Tibial nerve (tissue), 4 donors: ENCODE measurements around the gene ETV7. TPM values are rescaled to one million over a fixed set of nuclear protein-coding genes. Genes with fewer than 3 reads are reported as not detected.
"Not testable (repeated sequence)": the region's sequence is repeated elsewhere in the genome, so short reads cannot be mapped to it uniquely, and the experiment has no call there.

Experiments
- DNase-seq, 2 donors: peaks; one replicate each; pipeline ENCODE4 v3.0.0-alpha.2; 2019; ENCODE audit warnings: low spot score in 2 of 2
- H3K27ac ChIP-seq, 4 donors: fragments of 200-600 bp; sonication (generic) in 3 of 4; one replicate each; pipeline ENCODE4 v1.5.1; 2017 to 2019; ENCODE audit warnings: mild to moderate bottlenecking in 1 of 4
- H3K27me3 ChIP-seq, 2 donors: fragments of 200-600 bp; sonication (generic) in 1 of 2; one replicate each; pipeline versions ENCODE4 v1.5.1 to v1.6.0; 2017 to 2019
- H3K36me3 ChIP-seq, 3 donors: fragments of 200-600 bp; sonication (generic); one replicate each; pipeline ENCODE4 v1.5.1; 2018 to 2019
- H3K4me1 ChIP-seq, 4 donors: fragments of 200-600 bp; sonication (generic) in 3 of 4; one replicate each; pipeline ENCODE4 v1.5.1; 2017 to 2019
- H3K4me3 ChIP-seq, 4 donors: fragments of 200-600 bp; sonication (generic) in 3 of 4; one replicate each; pipeline ENCODE4 v1.5.1; 2017 to 2019; ENCODE audit warnings: mild to moderate bottlenecking in 1 of 4, moderate library complexity in 1 of 4
- H3K9me3 ChIP-seq, 4 donors: fragments of 200-600 bp; sonication (generic) in 3 of 4; one replicate each; pipeline ENCODE4 v1.5.1; 2017 to 2019
- EP300 ChIP-seq, 2 donors: sonication (generic); formaldehyde crosslinking; IDR thresholded peaks; one replicate each; pipeline ENCODE4 v1.6.1; 2017; ENCODE audit warnings: antibody characterized with exemption in 2 of 2, mild to moderate bottlenecking in 1 of 2
- POLR2A ChIP-seq, 2 donors: fragments of 450-650 bp; IDR thresholded peaks; one replicate each; pipeline ENCODE4 v1.6.1; 2017; ENCODE audit warnings: antibody characterized with exemption in 2 of 2, mild to moderate bottlenecking in 2 of 2, moderate library complexity in 2 of 2
- WGBS, 2 donors: methylation state at CpG; one replicate each; pipeline ENCODE4 v1.1.5; 2018; 5-methylcytosine and 5-hydroxymethylcytosine counted together
- total RNA-seq, 4 donors: library from RNA; depleted of rRNA; stranded (reverse); fragments of >200 nt; gene quantifications; one replicate each; pipeline ENCODE4 v1.1.0, GENCODE V29; 2016
- TF ChIP-seq, protein P1 (sequence below), 5 experiments: fragments of 200-600 bp in 3 of 5; fragments of 450-650 bp in 2 of 5; sonication (generic) in 3 of 5; IDR thresholded peaks; one replicate each; pipeline ENCODE4 v1.5.1; 2016 to 2019; ENCODE audit warnings: antibody characterized with exemption in 5 of 5, mild to moderate bottlenecking in 3 of 5, moderate library complexity in 2 of 5

ETV7 gene
- total RNA-seq, 4 donors from 2014 or later: 0.60 to 9.2 (median 2.9) TPM

DNA sequence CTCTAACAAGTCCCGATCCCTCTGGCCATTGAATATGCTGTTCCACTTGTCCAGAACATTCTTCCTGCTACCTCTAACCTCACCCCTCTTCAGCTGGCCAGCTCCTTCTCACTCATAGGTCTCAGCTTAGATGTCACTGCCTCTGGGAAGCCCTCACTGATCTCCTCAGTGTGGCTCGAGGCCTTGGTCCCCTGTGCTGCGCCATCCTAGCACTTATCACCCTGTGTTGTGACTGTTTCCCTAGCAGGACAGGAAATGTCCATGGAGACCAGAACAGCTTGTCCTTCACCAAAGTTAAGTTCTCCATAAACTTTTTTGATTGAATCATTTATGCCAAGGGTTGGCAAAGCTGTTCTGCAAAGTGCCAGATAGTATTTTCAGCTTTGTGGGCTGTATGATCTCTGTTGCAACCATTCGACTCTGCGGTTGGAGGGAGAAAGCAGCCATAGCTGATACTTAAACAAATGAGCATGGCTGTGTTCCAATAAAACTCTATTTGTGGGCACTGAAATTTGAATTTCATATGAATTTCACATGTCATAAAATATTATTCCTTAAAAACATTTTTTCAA lies 44.3 kb downstream of the ETV7 start:
- WGBS, 2 donors: 76 to 77% methylated on average over 5 of the region's 5 CpGs
- no peaks in the 10 kb centered on the region for H3K9me3 ChIP-seq
- DNase-seq: no peak
- H3K36me3 ChIP-seq: no peaks in the 10 kb centered on the region
- peaks cover 0 to 25% (median 0%) of the 10 kb centered on the region in 4 donors for H3K4me1 ChIP-seq
- TF ChIP-seq POLR2A (IDR thresholded peaks at IDR 0.05): no peak
- TF ChIP-seq, protein P1, sequence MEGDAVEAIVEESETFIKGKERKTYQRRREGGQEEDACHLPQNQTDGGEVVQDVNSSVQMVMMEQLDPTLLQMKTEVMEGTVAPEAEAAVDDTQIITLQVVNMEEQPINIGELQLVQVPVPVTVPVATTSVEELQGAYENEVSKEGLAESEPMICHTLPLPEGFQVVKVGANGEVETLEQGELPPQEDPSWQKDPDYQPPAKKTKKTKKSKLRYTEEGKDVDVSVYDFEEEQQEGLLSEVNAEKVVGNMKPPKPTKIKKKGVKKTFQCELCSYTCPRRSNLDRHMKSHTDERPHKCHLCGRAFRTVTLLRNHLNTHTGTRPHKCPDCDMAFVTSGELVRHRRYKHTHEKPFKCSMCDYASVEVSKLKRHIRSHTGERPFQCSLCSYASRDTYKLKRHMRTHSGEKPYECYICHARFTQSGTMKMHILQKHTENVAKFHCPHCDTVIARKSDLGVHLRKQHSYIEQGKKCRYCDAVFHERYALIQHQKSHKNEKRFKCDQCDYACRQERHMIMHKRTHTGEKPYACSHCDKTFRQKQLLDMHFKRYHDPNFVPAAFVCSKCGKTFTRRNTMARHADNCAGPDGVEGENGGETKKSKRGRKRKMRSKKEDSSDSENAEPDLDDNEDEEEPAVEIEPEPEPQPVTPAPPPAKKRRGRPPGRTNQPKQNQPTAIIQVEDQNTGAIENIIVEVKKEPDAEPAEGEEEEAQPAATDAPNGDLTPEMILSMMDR (IDR thresholded peaks at IDR 0.05): no peak
- no peak for TF ChIP-seq EP300 (IDR thresholded peaks at IDR 0.05)
- H3K27ac ChIP-seq: peak overlapping the region in 1 of 4 donors; percentile 26
- H3K27me3 ChIP-seq: no peaks in the 10 kb centered on the region
- H3K4me3 ChIP-seq: no peak overlapping the region

DNA sequence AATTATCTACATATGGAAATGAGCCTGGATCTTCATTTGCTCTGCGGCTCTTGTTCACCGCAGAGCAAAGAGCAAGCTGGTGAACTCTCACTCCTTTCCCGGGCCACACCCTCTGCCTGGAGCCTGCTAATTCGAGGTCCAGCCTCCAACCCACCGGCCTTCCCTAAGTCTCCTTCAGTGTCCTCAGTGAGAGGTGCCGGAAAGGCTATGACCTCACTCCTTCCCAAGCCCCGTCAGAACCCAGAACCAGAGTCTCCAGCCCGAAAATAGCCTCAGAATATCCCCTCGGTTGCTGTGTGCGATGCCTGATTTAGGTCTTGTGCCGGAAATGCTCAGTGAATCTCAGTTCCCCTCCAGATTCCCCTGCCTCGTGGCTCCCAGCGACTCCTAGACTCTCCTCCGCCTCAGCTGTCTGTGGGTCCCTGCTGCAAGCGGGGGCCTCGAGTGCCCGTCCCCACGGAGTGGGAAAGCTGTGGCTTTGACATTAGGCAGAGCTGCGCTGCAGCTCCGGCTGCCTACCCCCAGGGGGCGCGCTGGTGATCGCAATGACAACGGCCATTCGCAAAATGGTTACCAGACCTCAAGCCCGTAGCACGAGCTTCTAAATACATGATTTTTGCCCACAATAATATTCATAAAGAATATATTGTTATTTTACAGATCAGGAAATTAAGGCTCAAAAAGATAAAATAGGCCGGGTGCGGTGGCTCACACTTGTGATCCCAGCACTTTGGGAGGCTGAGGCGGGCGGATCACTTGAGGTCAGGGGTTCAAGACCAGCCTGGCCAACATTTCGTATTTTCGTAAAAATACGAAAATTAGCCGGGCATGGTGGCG lies 46.6 kb downstream of the ETV7 start:
- H3K4me1 ChIP-seq: peaks cover 0 to 25% (median 0%) of the 10 kb centered on the region in 4 donors
- DNase-seq: peak; percentile 77 to 86
- WGBS, 2 donors: 20 to 24% methylated on average over 36 of the region's 36 CpGs
- H3K27ac ChIP-seq: peak overlapping the region; percentile 70 to 87 (median 84)
- no peaks in the 10 kb centered on the region for H3K9me3 ChIP-seq
- H3K36me3 ChIP-seq: no peaks in the 10 kb centered on the region
- H3K27me3 ChIP-seq: no peaks in the 10 kb centered on the region
- H3K4me3 ChIP-seq: peak overlapping the region in 3 of 4 donors; percentile 10 to 34 (median 20)
- TF ChIP-seq POLR2A (IDR thresholded peaks at IDR 0.05): no peak
- TF ChIP-seq EP300 (IDR thresholded peaks at IDR 0.05): no peak
- TF ChIP-seq, protein P1 (IDR thresholded peaks at IDR 0.05): peak; percentile 92 to 95 (median 94)

DNA sequence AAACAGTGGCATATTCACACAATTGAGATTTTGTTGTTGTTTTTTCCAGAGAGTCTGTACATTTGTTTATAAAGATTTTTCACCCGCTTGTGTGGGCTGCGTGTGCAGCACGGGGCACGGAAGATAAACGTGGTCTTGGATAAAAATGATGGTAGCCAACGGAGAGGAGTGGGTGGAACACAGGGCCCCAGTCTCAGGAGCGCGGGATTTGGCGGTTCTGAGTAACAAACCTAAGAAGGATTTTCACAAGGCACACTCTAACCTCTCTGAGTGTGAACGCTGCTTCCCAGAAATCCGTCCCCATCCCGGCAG lies 47.2 kb downstream of the ETV7 start:
- no peaks in the 10 kb centered on the region for H3K36me3 ChIP-seq
- H3K27me3 ChIP-seq: no peaks in the 10 kb centered on the region
- no peak for TF ChIP-seq POLR2A (IDR thresholded peaks at IDR 0.05)
- TF ChIP-seq EP300 (IDR thresholded peaks at IDR 0.05): no peak
- TF ChIP-seq, protein P1 (IDR thresholded peaks at IDR 0.05): no peak
- no peak for DNase-seq
- H3K4me1 ChIP-seq: peaks cover 0 to 25% (median 0%) of the 10 kb centered on the region in 4 donors
- 26 to 36% methylated on average over 12 of the region's 12 CpGs for WGBS, 2 donors
- H3K27ac ChIP-seq: peak overlapping the region; percentile 70 to 87 (median 84)
- H3K4me3 ChIP-seq: no peak overlapping the region
- H3K9me3 ChIP-seq: no peaks in the 10 kb centered on the region

DNA sequence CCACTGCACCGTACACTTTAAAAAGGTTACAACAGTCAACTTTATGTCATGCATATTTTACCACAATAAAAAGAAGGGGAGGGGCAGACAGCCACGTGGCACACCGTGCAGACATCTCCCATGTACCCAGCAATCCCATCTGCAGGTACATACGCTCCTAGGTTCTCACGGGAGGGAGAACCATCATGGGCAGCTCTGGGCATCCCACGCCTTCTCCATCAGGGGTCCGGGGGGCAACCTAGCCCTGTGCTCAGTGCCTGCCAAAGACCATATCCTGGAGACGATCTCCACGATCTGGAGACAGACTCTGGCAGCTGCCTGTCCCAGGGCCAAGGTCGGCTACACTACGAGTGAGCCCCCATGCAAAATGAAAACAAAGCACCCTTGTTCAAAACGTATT lies 48.3 kb downstream of the ETV7 start:
- 52 to 71% methylated on average over 12 of the region's 12 CpGs for WGBS, 2 donors
- Histone ChIP-seq H3K27ac (peak overlapping the region in 1 of 4 donors; percentile 87), H3K36me3 (no peaks in the 10 kb centered on the region), H3K9me3 (no peaks in the 10 kb centered on the region), H3K27me3 (no peaks in the 10 kb centered on the region), H3K4me3 (no peak overlapping the region), H3K4me1 (peaks cover 0 to 35% (median 0%) of the 10 kb centered on the region in 4 donors)
- TF ChIP-seq, protein P1 (IDR thresholded peaks at IDR 0.05): no peak
- TF ChIP-seq EP300 (IDR thresholded peaks at IDR 0.05) (no peak), POLR2A (IDR thresholded peaks at IDR 0.05) (no peak)
- no peak for DNase-seq

DNA sequence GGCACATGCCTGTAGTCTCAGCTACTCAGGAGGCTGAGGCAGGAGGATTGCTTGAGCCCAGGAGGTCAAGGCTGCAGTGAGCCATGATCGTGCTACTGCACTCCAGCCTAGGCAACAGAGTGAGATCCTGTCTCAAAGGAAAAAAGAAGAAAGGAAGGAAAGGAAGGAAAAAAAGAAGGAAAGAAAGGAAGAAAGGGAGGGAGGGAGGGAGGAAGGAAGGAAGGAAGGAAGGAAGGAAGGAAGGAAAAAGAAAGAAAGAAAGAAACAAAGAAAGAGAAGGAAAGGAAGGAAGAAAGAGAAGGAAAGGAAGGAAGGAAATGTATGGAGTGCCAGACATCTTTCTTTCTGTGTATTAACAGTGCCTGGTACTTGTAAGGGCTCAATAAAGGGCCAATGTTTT lies 49.2 kb downstream of the ETV7 start:
- WGBS, 2 donors: 82 to 100% methylated on average over 1 of the region's 1 CpG

More for the DNA sequence above, 49.2 kb downstream of the ETV7 start:
- H3K27me3 ChIP-seq, H3K36me3 ChIP-seq, H3K9me3 ChIP-seq, DNase-seq, H3K4me3 ChIP-seq, H3K27ac ChIP-seq: not testable (repeated sequence)
- H3K4me1 ChIP-seq: peaks cover 0 to 44% (median 0%) of the 10 kb centered on the region in 4 donors
